Trophoblast cell (in vitro differentiated cells and primary cell): ENCODE data around the gene SLC26A9.

Source experiments
- DNase-seq, 2 donors: peaks; one replicate each; pipeline ENCODE4 v3.0.0-alpha.2; 2016
- H2AFZ ChIP-seq: 2 replicates; pipeline ENCODE4 v1.6.1; 2013; ENCODE audit warnings: low read length, moderate library complexity, mild to moderate bottlenecking; ENCODE audit not compliant: insufficient read depth, poor library complexity
- H2AK5ac ChIP-seq: 2 replicates; pipeline ENCODE4 v1.6.1; 2013; ENCODE audit warnings: mild to moderate bottlenecking, low read length
- H2BK120ac ChIP-seq: 2 replicates; pipeline ENCODE4 v1.6.1; 2013; ENCODE audit warnings: low read length, mild to moderate bottlenecking, moderate library complexity; ENCODE audit not compliant: insufficient read depth, poor library complexity
- H2BK12ac ChIP-seq: 2 replicates; pipeline ENCODE4 v1.6.1; 2013; ENCODE audit warnings: mild to moderate bottlenecking, low read length, moderate library complexity
- H2BK5ac ChIP-seq: 2 replicates; pipeline ENCODE4 v1.6.1; 2013; ENCODE audit warnings: low read length, low read depth, moderate library complexity, mild to moderate bottlenecking; ENCODE audit not compliant: poor library complexity
- H3K14ac ChIP-seq: 2 replicates; pipeline ENCODE4 v1.6.1; 2013; ENCODE audit warnings: mild to moderate bottlenecking, low read length
- H3K18ac ChIP-seq: 2 replicates; pipeline ENCODE4 v1.6.1; 2013; ENCODE audit warnings: mild to moderate bottlenecking, low read length
- H3K23ac ChIP-seq: 2 replicates; pipeline ENCODE4 v1.6.1; 2013; ENCODE audit warnings: low read length
- H3K27ac ChIP-seq: 2 replicates; pipeline ENCODE4 v1.5.1; 2013; ENCODE audit warnings: low read depth, mild to moderate bottlenecking, inconsistent platforms, low read length, moderate library complexity
- H3K27me3 ChIP-seq: 2 replicates; pipeline ENCODE4 v1.6.1; 2013; ENCODE audit warnings: inconsistent platforms, mild to moderate bottlenecking, low read length, moderate library complexity; ENCODE audit not compliant: insufficient read depth
- H3K36me3 ChIP-seq, 2 experiments: 1 replicate in 1 of 2; 2 replicates in 1 of 2; pipeline ENCODE4 v1.6.1; 2013; ENCODE audit warnings: low read length in 2 of 2, mild to moderate bottlenecking in 2 of 2, moderate library complexity in 1 of 2; ENCODE audit not compliant: insufficient read depth in 2 of 2, control insufficient read depth in 1 of 2
- H3K4ac ChIP-seq: 2 replicates; pipeline ENCODE4 v1.6.1; 2013; ENCODE audit warnings: low read depth, mild to moderate bottlenecking, low read length, moderate library complexity
- H3K4me1 ChIP-seq, 2 experiments: 1 replicate in 1 of 2; 2 replicates in 1 of 2; pipeline ENCODE4 v1.6.1; 2013; ENCODE audit warnings: low read length in 2 of 2, mild to moderate bottlenecking in 2 of 2, moderate library complexity in 1 of 2; ENCODE audit not compliant: insufficient read depth in 2 of 2, control insufficient read depth in 1 of 2
- H3K4me2 ChIP-seq: 2 replicates; pipeline ENCODE4 v1.6.1; 2013; ENCODE audit warnings: inconsistent platforms, mild to moderate bottlenecking, low read length, moderate library complexity
- H3K4me3 ChIP-seq: 2 replicates; pipeline ENCODE4 v1.5.1; 2013; ENCODE audit warnings: mild to moderate bottlenecking, low read depth, low read length, inconsistent platforms
- H3K79me1 ChIP-seq: one replicate; pipeline ENCODE4 v1.6.1; 2013; ENCODE audit warnings: low read length
- H3K79me2 ChIP-seq: 2 replicates; pipeline ENCODE4 v1.6.1; 2013; ENCODE audit warnings: low read length, mild to moderate bottlenecking; ENCODE audit not compliant: control insufficient read depth, insufficient read depth, poor library complexity
- H3K9ac ChIP-seq: 2 replicates; pipeline ENCODE4 v1.6.1; 2013; ENCODE audit warnings: mild to moderate bottlenecking, low read length
- H3K9me3 ChIP-seq: 2 replicates; pipeline ENCODE4 v1.6.1; 2013; ENCODE audit warnings: low read depth, mild to moderate bottlenecking, control low read depth, inconsistent platforms, low read length; ENCODE audit not compliant: insufficient read depth
- H4K12ac ChIP-seq: 2 replicates; pipeline ENCODE4 v1.6.1; 2013; ENCODE audit warnings: low read depth, mild to moderate bottlenecking, low read length, moderate library complexity
- H4K8ac ChIP-seq: 2 replicates; pipeline ENCODE4 v1.6.1; 2013; ENCODE audit warnings: low read depth, mild to moderate bottlenecking, low read length, moderate library complexity
- H4K91ac ChIP-seq: one replicate; pipeline ENCODE4 v1.6.1; 2013; ENCODE audit warnings: low read depth, mild to moderate bottlenecking, low read length, moderate library complexity
- WGBS: extraction: QIAGEN DNeasy Blood & Tissue Kit; methylation state at CpG from one replicate; pipeline ENCODE4 v1.1.7; 2013; ENCODE audit warnings: missing lambda C conversion rate; ENCODE audit not compliant: insufficient read length, insufficient coverage; ENCODE audit errors: extremely low coverage; 5-methylcytosine and 5-hydroxymethylcytosine counted together

Gene SLC26A9

GRCh38 chr1:205950280-205950679 is 7.0 kb upstream of the SLC26A9 start:
- H3K4me1 ChIP-seq = no peaks in the 10 kb centered on the region
- DNase-seq = peak in 1 of 2 donors; percentile 32
- H3K79me2 ChIP-seq = no peaks in the 10 kb centered on the region
- H3K18ac ChIP-seq = no peak overlapping the region
- no peak overlapping the region for H2BK12ac ChIP-seq
- no peak overlapping the region for H3K9ac ChIP-seq
- H2AFZ ChIP-seq = no peak overlapping the region
- H3K14ac ChIP-seq = no peak overlapping the region
- H3K23ac ChIP-seq = no peak overlapping the region
- no peak overlapping the region for H2BK5ac ChIP-seq
- no peak overlapping the region for H3K27ac ChIP-seq
- H3K4me3 ChIP-seq = no peak overlapping the region
- no peak overlapping the region for H3K4me2 ChIP-seq
- H3K9me3 ChIP-seq = no peaks in the 10 kb centered on the region
- H3K4ac ChIP-seq = no peak overlapping the region
- H3K27me3 ChIP-seq = no peaks in the 10 kb centered on the region
- no peak overlapping the region for H2BK120ac ChIP-seq
- WGBS = no CpG with 5 or more reads among the region's 8 CpGs
- H4K8ac ChIP-seq = no peak overlapping the region
- no peak overlapping the region for H4K91ac ChIP-seq
- H2AK5ac ChIP-seq = no peak overlapping the region
- H3K36me3 ChIP-seq = no peaks in the 10 kb centered on the region
- H4K12ac ChIP-seq = no peak overlapping the region
- no peaks in the 10 kb centered on the region for H3K79me1 ChIP-seq

- WGBS = no CpG with 5 or more reads among the region's 1 CpG
Observed at GRCh38 chr1:205949753-205950152, 6.5 kb upstream of the SLC26A9 start.

GRCh38 chr1:205948886-205949285 is 5.6 kb upstream of the SLC26A9 start:
- H2BK5ac ChIP-seq = no peak overlapping the region
- H3K79me1 ChIP-seq = no peaks in the 10 kb centered on the region
- H2AK5ac ChIP-seq = no peak overlapping the region
- H3K18ac ChIP-seq = no peak overlapping the region
- H4K8ac ChIP-seq = no peak overlapping the region
- H3K4me2 ChIP-seq = no peak overlapping the region
- no peaks in the 10 kb centered on the region for H3K27me3 ChIP-seq
- no peak overlapping the region for H3K9ac ChIP-seq
- no peak overlapping the region for H2BK120ac ChIP-seq
- no peak overlapping the region for H3K14ac ChIP-seq
- H4K12ac ChIP-seq = no peak overlapping the region
- H2BK12ac ChIP-seq = no peak overlapping the region
- no peak overlapping the region for H3K27ac ChIP-seq
- DNase-seq = no peak
- H3K23ac ChIP-seq = no peak overlapping the region
- H3K4me3 ChIP-seq = no peak overlapping the region
- H3K9me3 ChIP-seq = no peaks in the 10 kb centered on the region
- H3K4ac ChIP-seq = no peak overlapping the region
- no CpG with 5 or more reads among the region's 3 CpGs for WGBS
- no peak overlapping the region for H4K91ac ChIP-seq
- no peaks in the 10 kb centered on the region for H3K4me1 ChIP-seq
- H3K36me3 ChIP-seq = no peaks in the 10 kb centered on the region
- no peak overlapping the region for H2AFZ ChIP-seq
- H3K79me2 ChIP-seq = no peaks in the 10 kb centered on the region

More at GRCh38 chr1:205949753-205950152, 6.5 kb upstream of the SLC26A9 start:
- Histone ChIP-seq H3K14ac (no peak overlapping the region), H3K79me1 (no peaks in the 10 kb centered on the region), H4K8ac (no peak overlapping the region), H3K23ac (no peak overlapping the region), H4K91ac (no peak overlapping the region), H3K4ac (no peak overlapping the region), H2BK120ac (no peak overlapping the region), H3K9me3 (no peaks in the 10 kb centered on the region), H3K36me3 (no peaks in the 10 kb centered on the region), H3K27me3 (no peaks in the 10 kb centered on the region), H3K4me3 (no peak overlapping the region), H3K4me1 (no peaks in the 10 kb centered on the region), H3K18ac (no peak overlapping the region), H3K79me2 (no peaks in the 10 kb centered on the region), H4K12ac (no peak overlapping the region), H2BK12ac (no peak overlapping the region), H3K9ac (no peak overlapping the region), H2AFZ (no peak overlapping the region), H2AK5ac (no peak overlapping the region), H3K4me2 (no peak overlapping the region), H2BK5ac (no peak overlapping the region), H3K27ac (no peak overlapping the region)
- no peak for DNase-seq

DNA sequence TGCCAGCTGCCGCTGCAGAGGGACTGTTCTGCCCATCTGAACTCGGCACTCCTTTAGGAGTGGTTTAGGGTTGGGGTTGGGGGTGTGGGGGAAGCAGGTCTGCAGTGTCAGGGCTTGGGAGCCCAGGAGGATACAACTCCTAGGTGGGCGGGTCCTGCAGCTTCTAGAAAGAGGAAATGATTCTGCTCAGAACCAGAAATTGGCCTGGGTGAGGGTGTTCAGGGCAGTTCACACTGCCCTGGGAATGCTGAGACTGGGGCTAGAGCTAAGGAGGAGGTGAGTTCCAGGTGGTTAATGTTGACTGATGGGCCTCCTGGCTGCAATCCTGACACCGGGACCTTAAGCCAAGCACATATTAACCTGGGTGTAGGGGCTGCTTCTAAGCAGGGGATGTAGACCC is 4.8 kb upstream of the SLC26A9 start:
- no CpG with 5 or more reads among the region's 4 CpGs for WGBS
- Histone ChIP-seq H4K91ac (no peak overlapping the region), H2AK5ac (no peak overlapping the region), H4K12ac (no peak overlapping the region), H2BK5ac (no peak overlapping the region), H3K4me2 (no peak overlapping the region), H3K9ac (no peak overlapping the region), H3K4me3 (no peak overlapping the region), H3K79me2 (no peaks in the 10 kb centered on the region), H3K14ac (no peak overlapping the region), H3K9me3 (no peaks in the 10 kb centered on the region), H3K23ac (no peak overlapping the region), H3K27me3 (no peaks in the 10 kb centered on the region), H3K4ac (no peak overlapping the region), H4K8ac (no peak overlapping the region), H2AFZ (no peak overlapping the region), H3K18ac (no peak overlapping the region), H3K36me3 (no peaks in the 10 kb centered on the region), H2BK120ac (no peak overlapping the region), H3K79me1 (no peaks in the 10 kb centered on the region), H3K27ac (no peak overlapping the region), H3K4me1 (no peaks in the 10 kb centered on the region), H2BK12ac (no peak overlapping the region)
- DNase-seq = no peak
